ENCODE data around the gene PPP1CA. TPM values are rescaled to one million over a fixed set of nuclear protein-coding genes. Genes with fewer than 3 reads are reported as not detected.

The PPP1CA gene
- total RNA-seq, 1 donor from 2014 or later: 103 TPM

DNA sequence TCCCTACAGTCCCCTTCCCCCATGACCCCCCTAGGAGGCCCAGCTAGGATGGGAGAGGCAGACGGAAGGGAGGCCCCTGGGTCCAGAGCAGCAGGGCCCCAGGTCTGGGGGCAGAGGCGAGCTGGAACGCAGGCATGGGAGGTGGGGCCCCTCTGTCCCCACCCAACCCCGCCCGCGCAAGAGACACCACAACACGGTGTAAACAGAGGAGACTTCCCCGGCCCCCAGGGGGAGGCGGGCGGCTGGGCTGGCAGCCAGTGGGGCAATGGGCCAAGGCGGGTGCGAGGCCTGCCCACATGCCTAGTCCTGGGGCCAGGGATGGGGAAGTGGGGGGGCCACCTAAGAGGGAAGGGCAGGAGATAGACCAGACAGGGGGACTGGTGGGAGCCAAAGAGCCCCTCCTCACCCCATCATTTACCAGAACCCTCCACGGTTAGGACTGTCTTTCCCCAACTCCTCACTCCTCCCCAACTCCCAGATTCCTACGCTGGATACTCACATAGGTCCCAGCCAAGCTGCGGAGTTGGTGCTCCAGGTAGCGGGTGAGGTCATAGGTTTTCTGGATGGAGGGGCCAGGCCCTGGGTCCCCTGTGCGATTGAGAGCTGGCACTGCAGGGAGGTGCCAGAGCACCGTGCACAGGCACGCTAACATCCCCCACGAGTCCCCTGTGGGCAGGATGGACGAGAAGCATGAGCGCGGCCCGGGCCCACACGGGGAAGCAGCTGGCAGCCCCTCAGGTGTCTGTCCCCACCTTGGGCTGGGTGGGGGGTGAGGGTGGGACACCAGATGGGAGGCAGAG lies 34.5 kb downstream of the PPP1CA start:
- peaks cover 57% of the 10 kb centered on the region for H3K4me1 Mint-ChIP-seq
- peak overlapping the region; percentile 72 for H3K27ac Mint-ChIP-seq
- H3K27me3 Mint-ChIP-seq (ENCODE audit: low read depth): no peaks in the 10 kb centered on the region

DNA sequence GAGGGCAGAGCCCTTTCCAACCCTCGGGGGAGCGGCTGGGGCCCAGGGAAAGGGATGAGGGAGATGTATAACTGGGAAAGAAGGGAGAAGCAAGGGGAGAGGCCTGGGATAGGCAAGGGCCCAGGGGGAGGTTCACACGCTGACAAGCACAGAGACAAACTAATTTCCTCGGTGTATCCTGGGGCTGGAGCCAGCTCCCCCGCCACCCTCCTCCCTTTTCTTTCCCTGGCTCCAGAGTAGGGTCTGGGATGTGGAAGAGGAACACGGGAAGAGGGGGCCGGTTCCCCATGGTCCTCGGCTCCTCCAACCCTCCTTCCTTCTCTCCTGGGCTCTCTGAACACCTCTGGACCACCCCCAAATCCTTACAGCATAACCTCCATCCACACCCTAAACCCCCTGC lies 35.1 kb downstream of the PPP1CA start:
- no peak for DNase-seq (ENCODE audit: low spot score in 2 of 2, unreplicated experiment in 2 of 2)
- peaks cover 53% of the 10 kb centered on the region for H3K4me1 Mint-ChIP-seq
- H3K27me3 Mint-ChIP-seq (ENCODE audit: low read depth): no peaks in the 10 kb centered on the region

More for the DNA sequence above, 34.5 kb downstream of the PPP1CA start:
- Mint-ChIP-seq H3K36me3 (no peaks in the 10 kb centered on the region), H3K9me3 (no peaks in the 10 kb centered on the region), H3K4me3 (no peak overlapping the region)
- TF ChIP-seq, protein P1, sequence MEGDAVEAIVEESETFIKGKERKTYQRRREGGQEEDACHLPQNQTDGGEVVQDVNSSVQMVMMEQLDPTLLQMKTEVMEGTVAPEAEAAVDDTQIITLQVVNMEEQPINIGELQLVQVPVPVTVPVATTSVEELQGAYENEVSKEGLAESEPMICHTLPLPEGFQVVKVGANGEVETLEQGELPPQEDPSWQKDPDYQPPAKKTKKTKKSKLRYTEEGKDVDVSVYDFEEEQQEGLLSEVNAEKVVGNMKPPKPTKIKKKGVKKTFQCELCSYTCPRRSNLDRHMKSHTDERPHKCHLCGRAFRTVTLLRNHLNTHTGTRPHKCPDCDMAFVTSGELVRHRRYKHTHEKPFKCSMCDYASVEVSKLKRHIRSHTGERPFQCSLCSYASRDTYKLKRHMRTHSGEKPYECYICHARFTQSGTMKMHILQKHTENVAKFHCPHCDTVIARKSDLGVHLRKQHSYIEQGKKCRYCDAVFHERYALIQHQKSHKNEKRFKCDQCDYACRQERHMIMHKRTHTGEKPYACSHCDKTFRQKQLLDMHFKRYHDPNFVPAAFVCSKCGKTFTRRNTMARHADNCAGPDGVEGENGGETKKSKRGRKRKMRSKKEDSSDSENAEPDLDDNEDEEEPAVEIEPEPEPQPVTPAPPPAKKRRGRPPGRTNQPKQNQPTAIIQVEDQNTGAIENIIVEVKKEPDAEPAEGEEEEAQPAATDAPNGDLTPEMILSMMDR (IDR thresholded peaks at IDR 0.05; ENCODE audit: unreplicated experiment): no peak
- no peak for DNase-seq (ENCODE audit: low spot score in 2 of 2, unreplicated experiment in 2 of 2)

DNA sequence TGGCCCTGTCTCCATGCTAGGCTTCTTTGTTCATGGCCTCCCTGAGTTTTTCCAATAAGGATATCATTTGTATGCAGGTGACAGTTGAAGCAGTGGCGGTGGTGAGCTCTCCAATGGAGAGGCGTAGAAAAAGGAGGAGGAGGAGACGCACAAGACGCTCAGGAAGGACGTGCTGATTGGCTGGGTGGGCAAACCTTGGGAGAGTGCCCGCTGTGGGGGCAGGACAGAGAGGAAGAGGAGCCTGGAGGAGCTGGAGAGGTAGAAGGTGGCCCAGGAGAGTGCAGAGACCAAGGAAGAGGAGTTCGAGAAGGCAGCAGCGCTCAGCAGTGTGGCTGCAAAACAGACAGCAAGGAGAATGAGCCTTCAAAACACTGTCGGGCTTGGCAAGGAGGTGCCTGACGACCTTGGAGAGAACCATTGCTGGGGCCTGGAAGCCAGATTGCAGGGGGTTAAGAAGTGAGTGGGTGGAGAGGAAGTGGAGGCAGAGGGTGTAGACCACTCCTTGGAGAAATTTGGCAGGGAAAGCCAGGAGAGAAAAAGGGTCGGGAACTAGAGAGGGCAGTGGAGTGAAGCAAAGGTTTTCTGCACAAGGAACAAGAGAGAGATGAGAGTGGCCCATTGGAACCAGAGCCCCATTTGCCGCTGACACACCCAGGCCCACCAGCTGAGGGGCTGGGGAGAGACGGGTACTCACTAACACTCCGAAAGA lies 35.8 kb downstream of the PPP1CA start:
- Mint-ChIP-seq H3K9me3 (no peaks in the 10 kb centered on the region), H3K27ac (peak overlapping the region; percentile 72), H3K27me3 (ENCODE audit: low read depth) (no peaks in the 10 kb centered on the region), H3K36me3 (no peaks in the 10 kb centered on the region), H3K4me3 (peak overlapping the region; percentile 2), H3K4me1 (peaks cover 46% of the 10 kb centered on the region)
- TF ChIP-seq, protein P1 (IDR thresholded peaks at IDR 0.05; ENCODE audit: unreplicated experiment): no peak
- DNase-seq (ENCODE audit: low spot score in 2 of 2, unreplicated experiment in 2 of 2): no peak

More for the DNA sequence above, 35.1 kb downstream of the PPP1CA start:
- Mint-ChIP-seq H3K9me3 (no peaks in the 10 kb centered on the region), H3K27ac (peak overlapping the region; percentile 72), H3K4me3 (peak overlapping the region; percentile 2), H3K36me3 (no peaks in the 10 kb centered on the region)
- TF ChIP-seq, protein P1 (IDR thresholded peaks at IDR 0.05; ENCODE audit: unreplicated experiment): no peak

DNA sequence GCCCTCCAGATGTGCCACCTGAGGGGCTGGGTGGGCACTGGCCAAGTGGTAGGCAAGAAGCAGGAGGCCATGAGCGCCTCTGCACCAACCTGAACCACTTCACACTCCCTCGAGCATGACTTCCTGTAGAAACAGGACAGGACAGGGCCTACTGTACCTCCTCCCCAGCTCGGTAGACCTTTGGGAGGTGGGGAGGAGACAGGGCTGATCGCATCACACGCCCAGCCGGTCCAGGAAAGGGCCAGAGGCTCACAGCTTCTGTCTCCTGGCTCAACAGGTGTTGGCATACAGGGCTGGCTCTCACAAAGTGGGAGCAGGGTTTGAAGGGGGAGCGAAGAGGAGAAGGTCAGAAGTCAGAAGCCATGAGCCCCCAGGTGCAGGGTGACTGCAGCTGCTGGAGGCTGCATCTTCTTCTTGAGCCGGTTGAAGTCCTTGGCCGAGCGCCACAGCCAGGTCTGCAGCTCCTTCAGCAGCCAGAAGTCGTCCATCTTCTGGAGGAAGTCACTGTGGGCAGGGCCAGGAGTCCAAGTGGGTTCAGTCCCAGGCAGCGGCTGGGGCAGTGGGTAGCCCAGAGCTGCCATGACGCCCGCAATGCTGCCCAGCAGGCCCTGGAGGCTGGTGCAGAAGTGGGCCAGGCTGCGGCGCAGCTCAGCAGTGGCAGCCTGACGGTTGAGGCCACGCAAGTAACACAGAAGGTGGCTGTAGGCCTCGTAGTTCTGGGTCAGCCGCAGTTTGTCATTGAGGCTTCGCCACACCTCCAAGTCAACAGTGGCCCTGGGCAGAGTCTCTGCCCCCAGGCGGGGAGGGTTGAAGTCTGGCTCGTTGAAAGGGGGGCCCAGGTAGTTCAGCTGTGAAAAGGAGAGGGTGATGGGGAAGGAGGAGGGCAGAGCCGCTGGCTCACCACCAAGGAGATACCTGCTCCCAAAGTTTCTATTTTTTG lies 36.6 kb downstream of the PPP1CA start:
- Mint-ChIP-seq H3K4me1 (peaks cover 38% of the 10 kb centered on the region), H3K27me3 (ENCODE audit: low read depth) (no peaks in the 10 kb centered on the region), H3K36me3 (no peaks in the 10 kb centered on the region), H3K27ac (peak overlapping the region; percentile 72), H3K4me3 (no peak overlapping the region), H3K9me3 (no peaks in the 10 kb centered on the region)
- DNase-seq (ENCODE audit: low spot score in 2 of 2, unreplicated experiment in 2 of 2): no peak
- TF ChIP-seq, protein P1 (IDR thresholded peaks at IDR 0.05; ENCODE audit: unreplicated experiment): no peak

DNA sequence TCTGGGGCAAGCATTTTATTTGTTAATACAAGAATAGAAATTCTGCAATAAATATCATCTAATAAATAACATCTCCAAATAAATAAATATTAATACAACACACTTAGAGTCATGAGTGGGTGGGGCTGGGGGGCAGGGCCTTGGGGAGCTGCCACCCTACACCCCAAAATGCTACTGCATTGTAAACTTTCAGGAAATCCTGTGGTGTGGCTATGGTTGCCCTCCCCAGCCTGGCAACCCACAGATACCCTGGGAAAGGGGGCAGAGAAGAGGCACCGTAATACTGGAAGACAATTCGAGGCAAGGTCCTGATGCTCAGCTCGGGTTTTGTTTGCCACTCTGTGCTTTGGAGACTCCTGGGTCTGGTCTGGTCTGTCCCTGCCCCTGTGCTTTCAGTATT lies 37.5 kb downstream of the PPP1CA start:
- Mint-ChIP-seq H3K4me1 (peaks cover 30% of the 10 kb centered on the region), H3K4me3 (no peak overlapping the region), H3K27me3 (ENCODE audit: low read depth) (no peaks in the 10 kb centered on the region), H3K9me3 (no peaks in the 10 kb centered on the region), H3K36me3 (no peaks in the 10 kb centered on the region), H3K27ac (no peak overlapping the region)
- TF ChIP-seq, protein P1 (IDR thresholded peaks at IDR 0.05; ENCODE audit: unreplicated experiment): no peak
- DNase-seq (ENCODE audit: low spot score in 2 of 2, unreplicated experiment in 2 of 2): no peak

Data from mesothelial cell of epicardium (in vitro differentiated cells).